ENCODE data around the gene AATF. TPM values are rescaled to one million over a fixed set of nuclear protein-coding genes. Genes with fewer than 3 reads are reported as not detected.

Gene AATF
- polyA plus RNA-seq, 2 of the 4 experiments (the other 2 are of a cell fraction), result 51.9 to 120 TPM

DNA sequence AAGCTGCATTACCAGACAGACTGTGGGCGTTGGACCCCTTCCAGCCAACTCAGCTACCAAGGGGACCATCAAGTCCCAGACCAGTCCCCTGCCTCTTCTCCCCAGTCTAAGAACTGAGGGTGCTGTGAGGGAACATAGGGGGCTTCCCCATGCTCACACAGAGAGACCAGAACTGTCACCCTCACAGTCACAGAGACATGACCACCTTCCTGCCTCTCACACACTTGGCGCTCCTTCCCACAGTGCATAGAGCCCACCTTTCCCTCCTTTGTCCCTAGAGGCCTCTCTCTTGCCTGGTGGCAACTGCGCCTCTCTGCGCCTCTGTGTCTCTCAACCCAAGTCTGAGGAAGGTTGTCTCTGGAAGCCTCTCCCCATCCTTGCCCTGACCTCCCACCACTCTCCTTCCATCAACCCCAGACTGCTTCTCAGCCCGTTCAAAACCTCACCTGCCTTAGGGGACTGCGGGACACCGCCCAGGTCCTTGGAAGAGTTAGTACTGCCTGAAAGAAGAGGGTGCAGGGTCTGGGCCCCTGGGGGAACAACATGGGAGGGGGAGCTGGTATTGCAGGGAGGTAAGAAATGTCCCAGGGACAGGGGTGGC, 17.6 kb upstream of the AATF start:
- DNase-seq (ENCODE audit: low read depth in 1 of 2, low spot score in 1 of 2), result no peak
- CTCF ChIA-PET, result interaction anchor here (1.1 to 1.7 kb wide), 5 partner anchors 9 to 352 kb away, joined by 3 to 9 read pairs (median 5); no protein-coding TSS in a partner anchor
- FAIRE-seq, result no peak
- no peak for ATAC-seq
- H3K4me1 ChIP-seq, result peaks cover 8% of the 10 kb centered on the region
- H3K4me2 ChIP-seq, result no peak overlapping the region
- H3K9me3 ChIP-seq, result no peaks in the 10 kb centered on the region
- 77% methylated on average over 7 of the region's 7 CpGs for WGBS (ENCODE audit: missing lambda C conversion rate)
- peak overlapping the region in 1 of 2 experiments; percentile 11; a peak in 1 of 6 replicates for H3K27ac ChIP-seq
- H3K4me3 ChIP-seq, result no peak overlapping the region
- no peak for TF ChIP-seq CHD4 (IDR thresholded peaks at IDR 0.05; ENCODE audit: borderline replicate concordance)
- no peak for TF ChIP-seq FOSB (CRISPR knock-in tag; IDR thresholded peaks at IDR 0.05)
- TF ChIP-seq, protein P1, sequence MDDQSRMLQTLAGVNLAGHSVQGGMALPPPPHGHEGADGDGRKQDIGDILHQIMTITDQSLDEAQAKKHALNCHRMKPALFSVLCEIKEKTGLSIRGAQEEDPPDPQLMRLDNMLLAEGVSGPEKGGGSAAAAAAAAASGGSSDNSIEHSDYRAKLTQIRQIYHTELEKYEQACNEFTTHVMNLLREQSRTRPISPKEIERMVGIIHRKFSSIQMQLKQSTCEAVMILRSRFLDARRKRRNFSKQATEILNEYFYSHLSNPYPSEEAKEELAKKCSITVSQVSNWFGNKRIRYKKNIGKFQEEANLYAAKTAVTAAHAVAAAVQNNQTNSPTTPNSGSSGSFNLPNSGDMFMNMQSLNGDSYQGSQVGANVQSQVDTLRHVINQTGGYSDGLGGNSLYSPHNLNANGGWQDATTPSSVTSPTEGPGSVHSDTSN (IDR thresholded peaks at IDR 0.05), result no peak
- TF ChIP-seq ZFP36 (IDR thresholded peaks at IDR 0.05; ENCODE audit: borderline replicate concordance, partially characterized antibody), result no peak
- TF ChIP-seq ZC3H11A (IDR thresholded peaks at IDR 0.05), result no peak
- no peak for TF ChIP-seq MAZ (IDR thresholded peaks at IDR 0.05; ENCODE audit: borderline replicate concordance, low read depth, low read length)
- TF ChIP-seq ESRRA (IDR thresholded peaks at IDR 0.05; ENCODE audit: borderline replicate concordance, low read length), result no peak
- no peak for TF ChIP-seq JUNB (IDR thresholded peaks at IDR 0.05)
- TF ChIP-seq POLR2A (IDR thresholded peaks at IDR 0.05; ENCODE audit: low read length), result no peak
- TF ChIP-seq NPAS2 (CRISPR knock-in tag; IDR thresholded peaks at IDR 0.05; ENCODE audit: borderline replicate concordance), result no peak
- TF ChIP-seq REST (IDR thresholded peaks at IDR 0.05), result no peak
- no peak for TF ChIP-seq CBX8 (IDR thresholded peaks at IDR 0.05)
- TF ChIP-seq HOXA7 (CRISPR knock-in tag; IDR thresholded peaks at IDR 0.05), result no peak
- TF ChIP-seq NR3C1 (IDR thresholded peaks at IDR 0.05), result no peak
- no peak for TF ChIP-seq CHD2 (IDR thresholded peaks at IDR 0.05; ENCODE audit: low read length, partially characterized antibody)
- POLR2A ChIA-PET, result no interaction called here

GRCh38 chr17:36931697-36932382, 16.9 kb upstream of the AATF start:
- CTCF ChIA-PET, result interaction anchor here (1.1 to 3.5 kb wide), 4 partner anchors 9 to 353 kb away, joined by 3 to 13 read pairs (median 7); no protein-coding TSS in a partner anchor
- peak overlapping the region in 1 of 2 experiments; percentile 11; a peak in 1 of 6 replicates for H3K27ac ChIP-seq
- no peak overlapping the region for H3K4me2 ChIP-seq
- H3K4me1 ChIP-seq, result peaks cover 12% of the 10 kb centered on the region
- TF ChIP-seq RNF2 (IDR thresholded peaks at IDR 0.05; ENCODE audit: borderline replicate concordance, low read depth) (no peak), RFX5 (IDR thresholded peaks at IDR 0.05) (no peak), CHD2 (IDR thresholded peaks at IDR 0.05; ENCODE audit: low read length, partially characterized antibody) (no peak), ATOH8 (CRISPR knock-in tag; IDR thresholded peaks at IDR 0.05; ENCODE audit: low read depth) (no peak), PHF8 (IDR thresholded peaks at IDR 0.05; ENCODE audit: borderline replicate concordance, low read depth) (no peak), SMC3 (IDR thresholded peaks at IDR 0.05) (no peak), HDAC2 (IDR thresholded peaks at IDR 0.05) (no peak)
- WGBS (ENCODE audit: missing lambda C conversion rate), result 68% methylated on average over 30 of the region's 30 CpGs
- H3K4me3 ChIP-seq, result no peak overlapping the region
- no peak for DNase-seq (ENCODE audit: low read depth in 1 of 2, low spot score in 1 of 2)
- no peak for FAIRE-seq
- POLR2A ChIA-PET, result no interaction called here
- no peak for ATAC-seq
- no peaks in the 10 kb centered on the region for H3K9me3 ChIP-seq
